GM12878 (cell line): ENCODE measurements around the gene PSMB7. TPM values are rescaled to one million over a fixed set of nuclear protein-coding genes. Genes with fewer than 3 reads are reported as not detected.

Experiments used
- ATAC-seq: fragments of 200-7000 bp; cut with Tn5 transposase; 3 replicates; pipeline ENCODE4 v1.9.1; 2020; ENCODE audit warnings: mild to moderate bottlenecking, moderate library complexity
- BruUV-seq: library from RNA; stranded (reverse); fragments of 400-500 nt; replicated peaks from 2 replicates; lab custom pipeline; 2021; lab: Mats Ljungman, UMichigan
- CTCF ChIA-PET: fragments of 300-600 bp; sonication (Branson Sonifier 250); formaldehyde crosslinking; extraction: SDS; loops from one replicate; lab custom pipeline; 2021; ENCODE audit warnings: inconsistent platforms; lab: Yijun Ruan, JAX
- POLR2A ChIA-PET: fragments of 350-600 bp; formaldehyde crosslinking; extraction: SDS; loops from one replicate; lab custom pipeline; 2021; ENCODE audit warnings: inconsistent platforms; lab: Charles Lee
- RAD21 ChIA-PET: fragments of 300-600 bp; sonication (Branson Sonifier 250); formaldehyde crosslinking; loops from one replicate; lab custom pipeline; 2023; ENCODE audit warnings: antibody characterized with exemption; ENCODE audit not compliant: unreplicated experiment; lab: Charles Lee
- SMC1A ChIA-PET: fragments of 300-600 bp; sonication (Branson Sonifier 250); formaldehyde crosslinking; loops from one replicate; lab custom pipeline; 2023; ENCODE audit not compliant: unreplicated experiment, uncharacterized antibody; lab: Charles Lee
- DNase-seq: peaks from one replicate; pipeline ENCODE4 v3.0.0-alpha.2; 2011; ENCODE audit warnings: low read depth, low spot score
- FAIRE-seq: peaks from 3 replicates; lab custom pipeline; 2011; peaks lifted over from hg19 to GRCh38; lab: Jason Lieb, UNC
- H2AFZ ChIP-seq: 2 replicates; pipeline ENCODE4 v1.6.0; 2011; ENCODE audit warnings: low read depth, low read length, control low read depth; ENCODE audit not compliant: control insufficient read depth
- H3K27ac ChIP-seq: 2 replicates; pipeline ENCODE4 v1.5.1; 2011; ENCODE audit warnings: control low read depth; ENCODE audit not compliant: control insufficient read depth, insufficient read depth
- H3K27me3 ChIP-seq, 2 experiments: replicated peaks in 1 of 2; 2 replicates each; pipeline versions ENCODE4 v1.6.0 to v1.6.1; 2011; ENCODE audit warnings: low read length in 1 of 2; ENCODE audit not compliant: control insufficient read depth in 2 of 2, insufficient read depth in 2 of 2
- H3K36me3 ChIP-seq, 2 experiments: 2 replicates each; pipeline ENCODE4 v1.5.1; 2011; ENCODE audit warnings: low read length in 1 of 2; ENCODE audit not compliant: control insufficient read depth in 2 of 2, insufficient read depth in 2 of 2
- H3K4me1 ChIP-seq: 2 replicates; pipeline ENCODE4 v1.6.1; 2011; ENCODE audit warnings: mild to moderate bottlenecking, low read length, moderate library complexity, mixed read lengths; ENCODE audit not compliant: control insufficient read depth, insufficient read depth
- H3K4me2 ChIP-seq: 2 replicates; pipeline ENCODE4 v1.6.0; 2011; ENCODE audit warnings: control low read depth; ENCODE audit not compliant: control insufficient read depth, insufficient read depth
- H3K4me3 ChIP-seq: fragments of 200-600 bp; sonication (generic); 2 replicates; pipeline ENCODE4 v1.5.1; 2016
- H3K79me2 ChIP-seq: 2 replicates; pipeline ENCODE4 v1.6.0; 2011; ENCODE audit warnings: low read length; ENCODE audit not compliant: control insufficient read depth, insufficient read depth
- H3K9ac ChIP-seq: 2 replicates; pipeline ENCODE4 v1.8.0; 2011; ENCODE audit warnings: low read length, control low read depth, mixed read lengths; ENCODE audit not compliant: control insufficient read depth, insufficient read depth
- H3K9me3 ChIP-seq: replicated peaks from 3 replicates; pipeline ENCODE4 v1.5.1; 2011; ENCODE audit warnings: mild to moderate bottlenecking, low read length; ENCODE audit not compliant: control insufficient read depth, insufficient read depth
- H4K20me1 ChIP-seq: 2 replicates; pipeline ENCODE4 v1.6.0; 2011; ENCODE audit not compliant: control insufficient read depth, insufficient read depth
- BCLAF1 ChIP-seq: fragments of 450-650 bp; IDR thresholded peaks from 2 replicates; pipeline ENCODE4 v1.6.1; 2017; ENCODE audit warnings: antibody characterized with exemption, mild to moderate bottlenecking, moderate library complexity
- CEBPB ChIP-seq, 2 experiments: fragments of 150-350 bp in 1 of 2; IDR thresholded peaks; 2 replicates each; pipeline ENCODE4 v1.6.1; 2012 to 2014; ENCODE audit warnings: low read depth in 2 of 2, low read length in 2 of 2, borderline replicate concordance in 1 of 2, inconsistent platforms in 1 of 2
- CHD1 ChIP-seq: IDR thresholded peaks from 2 replicates; pipeline ENCODE4 v1.6.1; 2012; ENCODE audit warnings: low read depth, low read length, improper control_type of control experiment
- CHD4 ChIP-seq: fragments of 200-600 bp; sonication (generic); IDR thresholded peaks from 2 replicates; pipeline ENCODE4 v1.6.1; 2016; ENCODE audit warnings: mild to moderate bottlenecking
- CUX1 ChIP-seq: IDR thresholded peaks from 2 replicates; pipeline ENCODE4 v1.6.1; 2012; ENCODE audit warnings: improper control_type of control experiment, low read depth, low read length; ENCODE audit not compliant: insufficient replicate concordance
- HDAC6 ChIP-seq: fragments of 200-600 bp; sonication (generic); IDR thresholded peaks from one replicate; pipeline ENCODE4 v1.8.0; 2017; ENCODE audit warnings: antibody characterized with exemption; ENCODE audit not compliant: unreplicated experiment
- MEF2A ChIP-seq: IDR thresholded peaks from 2 replicates; pipeline ENCODE4 v1.6.1; 2011; ENCODE audit warnings: low read depth, mild to moderate bottlenecking, low read length, moderate library complexity; ENCODE audit not compliant: insufficient read depth
- MEF2B ChIP-seq: fragments of 450-650 bp; IDR thresholded peaks from 2 replicates; pipeline ENCODE4 v1.6.1; 2018; ENCODE audit warnings: mild to moderate bottlenecking, moderate library complexity; ENCODE audit not compliant: partially characterized antibody, poor library complexity, severe bottlenecking
- MTA2 ChIP-seq: fragments of 450-650 bp; IDR thresholded peaks from 2 replicates; pipeline ENCODE4 v1.6.1; 2016; ENCODE audit warnings: low read depth, mild to moderate bottlenecking, moderate library complexity
- MYB ChIP-seq: fragments of 150-350 bp; IDR thresholded peaks from 2 replicates; pipeline ENCODE4 v1.6.1; 2014; ENCODE audit warnings: mild to moderate bottlenecking, low read depth, low read length, borderline replicate concordance
- MYC ChIP-seq: IDR thresholded peaks from 2 replicates; pipeline ENCODE4 v1.6.1; 2011; ENCODE audit warnings: mild to moderate bottlenecking, low read length, moderate library complexity, inconsistent platforms; ENCODE audit not compliant: insufficient read depth, insufficient replicate concordance, insufficient read length, severe bottlenecking
- SIN3A ChIP-seq: IDR thresholded peaks from 2 replicates; pipeline ENCODE4 v1.6.1; 2012; ENCODE audit warnings: low read depth, low read length, improper control_type of control experiment
- SIX5 ChIP-seq: IDR thresholded peaks from 2 replicates; pipeline ENCODE4 v1.6.1; 2011; ENCODE audit warnings: mild to moderate bottlenecking, low read depth, low read length, moderate library complexity; ENCODE audit not compliant: severe bottlenecking
- SMC3 ChIP-seq: IDR thresholded peaks from 2 replicates; pipeline ENCODE4 v1.6.1; 2011; ENCODE audit warnings: low read length, improper control_type of control experiment, borderline replicate concordance
- TARDBP ChIP-seq: IDR thresholded peaks from 2 replicates; pipeline ENCODE4 v1.6.1; 2016; ENCODE audit warnings: borderline replicate concordance
- ZSCAN29 ChIP-seq: fragments of 450-650 bp; IDR thresholded peaks from 2 replicates; pipeline ENCODE4 v1.6.1; 2017; ENCODE audit warnings: mild to moderate bottlenecking, moderate library complexity
- WGBS: methylation state at CpG from one replicate; pipeline ENCODE4 v1.1.6; 2016; ENCODE audit warnings: low lambda C conversion rate; ENCODE audit not compliant: insufficient replicate concordance, insufficient coverage; ENCODE audit errors: missing lambda C conversion rate; 5-methylcytosine and 5-hydroxymethylcytosine counted together
- in situ Hi-C: fragments of 300-500 bp; cut with MboI; formaldehyde crosslinking; loops from 9 replicates; pipeline ENCODE4 v1.14.3; 2018; ENCODE audit warnings: mixed read lengths
- intact Hi-C: fragments of 100-400 bp; cut with micrococcal nuclease; formaldehyde crosslinking; loops from one replicate; pipeline ENCODE4 v1.14.2; 2022; ENCODE audit not compliant: unreplicated experiment
- polyA plus RNA-seq, 11 experiments: library from polyadenylated mRNA; depleted of rRNA in 4 of 11; unstranded in 6 of 11; stranded (reverse) in 5 of 11; fragments of >200 nt; fragmentation: Nextera tagmentation in 4 of 11; fragmentation: Illumina TruSeq in 1 of 11; extraction: Ambion mirVana in 4 of 11; extraction: Trizol in 1 of 11; gene quantifications; 1 replicate in 1 of 11; 2 replicates in 10 of 11; pipeline versions ENCODE4 v1.2.1 to v1.2.3, GENCODE V29; 2011 to 2016; ENCODE audit warnings: inconsistent platforms in 2 of 11, missing spikeins in 2 of 11, low read depth in 1 of 11
- total RNA-seq, 4 experiments: library from RNA; depleted of rRNA in 3 of 4; stranded (reverse); fragments of >200 nt in 3 of 4; fragmentation: Illumina TruSeq in 1 of 4; extraction: Trizol in 1 of 4; gene quantifications; 2 replicates each; pipeline versions ENCODE4 v1.2.1 to v1.2.3, GENCODE V29; 2013 to 2021

Gene PSMB7
- total and polyA plus RNA-seq, 10 of the 15 experiments (the other 5 are each of a cell fraction or from before 2014, with no cell fraction given) = 174 to 564 (median 268) TPM

GRCh38 chr9:124373386-124373785 lies 41.9 kb downstream of the PSMB7 start:
- no peak for ATAC-seq
- ChIA-PET SMC1A (no interaction called here), RAD21 (no interaction called here), CTCF (interaction anchor here (2.1 kb wide), 1 partner anchor 53 kb away, joined by 6 read pairs; no protein-coding TSS in a partner anchor), POLR2A (no interaction called here)
- Histone ChIP-seq H3K9ac (no peak overlapping the region), H2AFZ (no peak overlapping the region), H3K4me2 (no peak overlapping the region), H3K4me3 (no peak overlapping the region), H4K20me1 (no peaks in the 10 kb centered on the region), H3K9me3 (no peaks in the 10 kb centered on the region; the same call in 2 of the 3 replicates), H3K36me3 (peaks cover 2 to 10% of the 10 kb centered on the region in 2 experiments; a peak in 3 of 4 replicates), H3K27ac (no peak overlapping the region), H3K4me1 (no peaks in the 10 kb centered on the region), H3K79me2 (peaks cover 4% of the 10 kb centered on the region), H3K27me3 (no peaks in the 10 kb centered on the region)
- intact Hi-C loops = no loop called here
- DNase-seq = no peak
- 98% methylated on average over 4 of the region's 4 CpGs for WGBS
- no TSS peak for BruUV-seq
- TF ChIP-seq MYC = no peak
- TF ChIP-seq MYB = no peak
- TF ChIP-seq CHD4 = no peak
- TF ChIP-seq CEBPB (IDR thresholded peaks at IDR 0.05; ENCODE audit: borderline replicate concordance in 1 of 2, low read depth in 2 of 2, low read length in 2 of 2) = no peak
- TF ChIP-seq MEF2A = no peak
- TF ChIP-seq SMC3 = no peak
- no peak for TF ChIP-seq MEF2B
- TF ChIP-seq BCLAF1 = no peak
- TF ChIP-seq SIN3A = no peak
- no peak for TF ChIP-seq MTA2
- TF ChIP-seq TARDBP = no peak
- TF ChIP-seq SIX5 = no peak
- TF ChIP-seq ZSCAN29 = no peak
- TF ChIP-seq CUX1 = no peak
- TF ChIP-seq HDAC6 = no peak
- TF ChIP-seq CHD1 = no peak
- FAIRE-seq = no peak
- in situ Hi-C loops = no loop called here
